Activated B cell treated with CpG ODN at 0.5 μM for 24 hours (primary cell): ENCODE data around the gene SPECC1L. TPM values are rescaled to one million over a fixed set of nuclear protein-coding genes. Genes with fewer than 3 reads are reported as not detected.

Experiments
- ATAC-seq: fragments of 200-7000 bp; cut with Tn5 transposase; one replicate; pipeline ENCODE4 v1.10.0; 2021; ENCODE audit warnings: low read depth, mild to moderate bottlenecking, moderate library complexity
- CTCF ChIA-PET: fragments of 350-600 bp; sonication (Branson Sonifier 250); formaldehyde crosslinking; loops from one replicate; lab custom pipeline; 2021; ENCODE audit warnings: antibody characterized with exemption; lab: Charles Lee
- POLR2A ChIA-PET: fragments of 350-600 bp; sonication (Branson Sonifier 250); formaldehyde crosslinking; loops from one replicate; lab custom pipeline; 2021; ENCODE audit warnings: antibody characterized with exemption; lab: Charles Lee
- DNase-seq: peaks from one replicate; pipeline ENCODE4 v3.0.0; 2022
- H3K27ac Mint-ChIP-seq: one replicate; pipeline ENCODE4 v1.8.0; 2020; ENCODE audit warnings: mixed read lengths
- H3K27me3 Mint-ChIP-seq: one replicate; pipeline ENCODE4 v1.8.0; 2021; ENCODE audit warnings: mixed read lengths
- H3K36me3 Mint-ChIP-seq: one replicate; pipeline ENCODE4 v1.8.0; 2021; ENCODE audit warnings: low read depth, mixed read lengths
- H3K4me1 Mint-ChIP-seq: one replicate; pipeline ENCODE4 v1.8.0; 2021; ENCODE audit warnings: mixed read lengths
- H3K4me3 Mint-ChIP-seq: one replicate; pipeline ENCODE4 v1.8.0; 2020; ENCODE audit warnings: mild to moderate bottlenecking, mixed read lengths
- H3K9me3 Mint-ChIP-seq: one replicate; pipeline ENCODE4 v1.8.0; 2020; ENCODE audit warnings: mixed read lengths
- CTCF ChIP-seq: fragments of 200-600 bp; IDR thresholded peaks from one replicate; pipeline ENCODE4 v1.8.0; 2022; ENCODE audit warnings: antibody characterized with exemption, mild to moderate bottlenecking
- intact Hi-C: fragments of 100-400 bp; cut with micrococcal nuclease; formaldehyde crosslinking; loops from one replicate; pipeline ENCODE4 v1.15.1; 2024
- total RNA-seq: library from RNA; stranded (reverse); gene quantifications from 2 replicates; pipeline ENCODE4 v1.2.3, GENCODE V29; 2022

SPECC1L gene
- total RNA-seq, 1 donor from 2014 or later = 59.0 TPM

- intact Hi-C loops = no loop called here
- POLR2A ChIA-PET = no interaction called here
- no peak overlapping the region for H3K27ac Mint-ChIP-seq
- no peak for TF ChIP-seq CTCF
- DNase-seq = no peak
- H3K36me3 Mint-ChIP-seq = peaks cover 74% of the 10 kb centered on the region
- no peak for ATAC-seq
- CTCF ChIA-PET = no interaction called here
- no peaks in the 10 kb centered on the region for H3K27me3 Mint-ChIP-seq
- H3K4me1 Mint-ChIP-seq = no peaks in the 10 kb centered on the region
- no peaks in the 10 kb centered on the region for H3K9me3 Mint-ChIP-seq
- H3K4me3 Mint-ChIP-seq = no peak overlapping the region
These were observed 68.3 kb downstream of the SPECC1L start for GRCh38 chr22:24338726-24339451.

- Mint-ChIP-seq H3K27ac (no peak overlapping the region), H3K4me1 (no peaks in the 10 kb centered on the region), H3K27me3 (no peaks in the 10 kb centered on the region), H3K36me3 (peaks cover 76% of the 10 kb centered on the region), H3K9me3 (no peaks in the 10 kb centered on the region), H3K4me3 (no peak overlapping the region)
- no peak for TF ChIP-seq CTCF
- DNase-seq = no peak
- no peak for ATAC-seq
- ChIA-PET POLR2A (interaction anchor here (0.7 kb wide), 1 partner anchor 336 kb away, joined by 14 read pairs; no protein-coding TSS in a partner anchor), CTCF (no interaction called here)
- intact Hi-C loops = no loop called here
These were observed 68.8 kb downstream of the SPECC1L start for GRCh38 chr22:24339452-24339747.

- ChIA-PET POLR2A (no interaction called here), CTCF (no interaction called here)
- H3K27ac Mint-ChIP-seq = no peak overlapping the region
- ATAC-seq (no peak), DNase-seq (no peak)
- TF ChIP-seq CTCF = no peak
- no peaks in the 10 kb centered on the region for H3K27me3 Mint-ChIP-seq
- intact Hi-C loops = no loop called here
- peaks cover 82% of the 10 kb centered on the region for H3K36me3 Mint-ChIP-seq
- no peaks in the 10 kb centered on the region for H3K9me3 Mint-ChIP-seq
- H3K4me3 Mint-ChIP-seq = no peak overlapping the region
- no peaks in the 10 kb centered on the region for H3K4me1 Mint-ChIP-seq
These were observed 71.0 kb downstream of the SPECC1L start for GRCh38 chr22:24341627-24342026.

- DNase-seq (no peak), ATAC-seq (no peak)
- CTCF ChIA-PET = no interaction called here
- Mint-ChIP-seq H3K27ac (no peak overlapping the region), H3K4me3 (no peak overlapping the region), H3K9me3 (peaks cover 4% of the 10 kb centered on the region), H3K4me1 (no peaks in the 10 kb centered on the region), H3K27me3 (no peaks in the 10 kb centered on the region), H3K36me3 (peaks cover 85% of the 10 kb centered on the region)
- POLR2A ChIA-PET = no interaction called here
- intact Hi-C loops = no loop called here
- no peak for TF ChIP-seq CTCF
These were observed 80.0 kb downstream of the SPECC1L start for GRCh38 chr22:24350627-24351026.

GRCh38 chr22:24353121-24353520 is 82.5 kb downstream of the SPECC1L start:
- Mint-ChIP-seq H3K36me3 (peaks cover 82% of the 10 kb centered on the region), H3K4me3 (no peak overlapping the region), H3K9me3 (peaks cover 4% of the 10 kb centered on the region), H3K27ac (no peak overlapping the region), H3K4me1 (no peaks in the 10 kb centered on the region), H3K27me3 (no peaks in the 10 kb centered on the region)
- no peak for TF ChIP-seq CTCF
- DNase-seq (no peak), ATAC-seq (no peak)
- POLR2A ChIA-PET = no interaction called here
- CTCF ChIA-PET = no interaction called here
- intact Hi-C loops = no loop called here
